NCI-H226 (cell line): ENCODE data around the gene ALDH1A1.

ENCODE experiments used
- DNase-seq: peaks from one replicate; pipeline ENCODE4 v3.0.0-alpha.2; 2015

ALDH1A1 gene

GRCh38 chr9:72978744-72979143 lies 25.9 kb upstream of the ALDH1A1 start:
- DNase-seq: peak; percentile 65

DNA sequence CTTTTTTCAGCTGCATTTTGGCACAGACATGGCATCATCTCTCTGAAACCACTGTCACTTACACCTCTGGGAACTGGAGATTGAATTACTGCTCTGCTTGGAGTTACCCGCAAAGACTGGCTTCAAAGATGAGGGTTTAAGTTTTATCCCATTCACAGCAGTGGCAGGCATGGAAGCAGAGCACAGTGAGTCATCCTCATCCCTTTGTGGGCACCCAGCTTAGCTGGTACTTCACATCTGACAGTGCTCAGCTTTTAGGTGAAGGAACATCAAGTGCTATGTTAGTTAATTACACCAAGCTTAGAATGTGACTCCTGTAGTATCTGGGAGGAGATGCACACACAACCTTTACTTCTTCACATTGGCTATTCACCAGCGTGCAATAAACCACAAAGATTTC lies 24.8 kb upstream of the ALDH1A1 start:
- peak; percentile 29 for DNase-seq

- no peak for DNase-seq
These were observed 21.6 kb upstream of the ALDH1A1 start for GRCh38 chr9:72974501-72974900.

GRCh38 chr9:72972636-72973035 lies 19.8 kb upstream of the ALDH1A1 start:
- DNase-seq: peak; percentile 78

GRCh38 chr9:72971411-72971810 lies 18.6 kb upstream of the ALDH1A1 start:
- no peak for DNase-seq

GRCh38 chr9:72960446-72960845 lies 7.6 kb upstream of the ALDH1A1 start:
- DNase-seq: peak; percentile 12

DNA sequence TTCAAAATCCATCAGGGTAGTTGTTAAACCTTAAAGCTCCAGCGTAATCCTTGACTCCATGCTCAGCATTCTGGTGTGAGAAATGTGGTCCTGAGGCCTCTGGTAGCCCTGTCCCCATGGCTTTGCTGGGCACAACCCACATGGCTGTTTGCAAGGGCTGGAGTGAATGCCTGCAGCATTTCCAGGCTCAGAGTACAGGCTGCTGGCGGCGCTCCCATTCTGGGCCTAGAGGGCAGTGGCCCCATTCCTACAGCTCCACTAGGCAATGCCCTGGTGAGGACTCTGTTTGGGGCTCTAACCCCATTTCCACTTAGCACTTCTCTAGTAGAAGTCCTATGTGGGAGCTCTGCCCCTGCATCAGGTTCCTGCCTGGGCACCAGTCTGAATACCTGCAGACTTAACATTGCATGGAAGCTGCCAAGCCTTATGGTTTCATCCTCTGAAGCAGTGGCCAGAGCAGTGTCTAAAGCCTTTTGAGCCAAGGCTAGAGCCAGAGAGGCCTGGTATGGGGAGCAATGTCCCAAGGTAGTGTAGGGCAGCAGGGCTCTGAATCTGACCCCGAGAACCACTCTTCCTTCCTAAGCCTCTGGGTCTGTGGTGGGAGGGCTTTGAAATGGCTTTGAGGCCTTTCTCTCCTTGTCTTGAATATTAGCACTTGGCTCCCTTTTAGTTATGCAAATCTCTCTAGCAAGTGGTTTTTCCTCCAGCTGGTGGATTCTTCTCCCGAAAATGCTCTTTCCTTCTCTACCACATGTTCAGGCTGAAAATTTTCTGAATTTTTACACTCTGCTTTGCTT lies 5.8 kb upstream of the ALDH1A1 start:
- no peak for DNase-seq

- no peak for DNase-seq
These were observed 2.7 kb upstream of the ALDH1A1 start for GRCh38 chr9:72955571-72955970.

- DNase-seq: no peak
These were observed 2.2 kb upstream of the ALDH1A1 start for GRCh38 chr9:72955126-72955455.

- no peak for DNase-seq
These were observed 1.7 kb upstream of the ALDH1A1 start for GRCh38 chr9:72954431-72955125.

DNA sequence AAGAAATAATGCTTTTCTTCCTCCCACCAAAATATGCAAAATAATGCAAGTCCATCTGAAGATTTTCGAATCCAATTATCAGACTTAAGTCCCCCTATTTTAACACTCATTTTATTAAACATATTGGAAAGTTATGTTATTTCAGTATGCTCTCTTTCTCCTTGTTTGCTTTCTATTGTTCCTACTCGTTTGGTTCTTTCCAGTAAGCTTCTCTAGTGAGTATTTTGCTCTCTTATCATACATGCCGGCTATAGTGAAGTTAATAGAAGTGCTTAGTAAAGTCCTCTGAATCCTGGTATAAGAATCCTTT lies 517 bp downstream of the ALDH1A1 start:
- no peak for DNase-seq

- DNase-seq: no peak
These were observed 1.1 kb downstream of the ALDH1A1 start for GRCh38 chr9:72951520-72952380.

DNA sequence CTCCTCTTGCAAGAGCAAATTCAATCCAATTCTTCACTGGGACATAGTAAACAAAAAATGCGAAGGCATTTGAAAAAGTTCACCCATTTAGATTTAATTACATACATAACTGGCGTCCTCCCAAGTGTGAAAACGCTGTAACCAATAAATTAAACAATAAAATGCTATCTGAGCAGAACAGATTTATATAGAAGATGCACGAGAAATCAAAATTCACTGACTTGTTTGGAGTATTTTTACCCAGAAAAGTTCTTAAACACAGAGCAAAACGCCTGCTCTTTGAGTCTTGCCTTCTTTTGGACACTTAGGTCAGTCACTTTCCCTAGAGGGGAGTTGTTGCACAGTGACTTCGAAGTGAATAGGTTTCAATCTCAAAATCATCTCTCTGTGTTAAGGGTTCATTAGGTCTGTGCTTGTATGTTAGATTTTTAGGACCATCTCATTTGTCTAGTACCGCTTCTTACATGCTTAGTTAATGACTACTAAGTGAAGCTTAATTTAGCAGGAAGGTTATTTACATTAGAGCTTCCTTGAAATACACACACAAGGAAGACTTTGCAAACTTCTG lies 1.9 kb downstream of the ALDH1A1 start:
- DNase-seq: no peak

DNA sequence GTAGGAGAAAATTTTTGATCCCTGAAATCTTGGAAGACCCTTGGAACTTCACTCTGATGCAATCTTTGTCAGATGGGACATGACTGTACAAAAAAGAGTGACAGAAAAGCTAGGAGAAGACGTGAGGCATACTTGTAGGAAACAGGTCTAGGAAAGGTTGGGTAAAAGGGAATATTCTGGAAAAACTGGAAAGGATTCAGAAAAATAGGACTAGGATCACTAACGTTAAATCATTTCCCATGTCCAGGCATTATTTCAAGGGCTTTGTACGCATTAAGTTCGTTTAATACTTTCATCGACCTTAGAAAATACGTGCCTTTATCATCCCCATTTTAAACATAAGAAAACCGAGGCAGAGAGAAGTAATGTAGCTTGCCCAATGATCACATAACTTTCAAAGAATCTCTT lies 2.9 kb downstream of the ALDH1A1 start:
- DNase-seq: no peak

GRCh38 chr9:72949244-72949582 lies 3.6 kb downstream of the ALDH1A1 start:
- no peak for DNase-seq

DNA sequence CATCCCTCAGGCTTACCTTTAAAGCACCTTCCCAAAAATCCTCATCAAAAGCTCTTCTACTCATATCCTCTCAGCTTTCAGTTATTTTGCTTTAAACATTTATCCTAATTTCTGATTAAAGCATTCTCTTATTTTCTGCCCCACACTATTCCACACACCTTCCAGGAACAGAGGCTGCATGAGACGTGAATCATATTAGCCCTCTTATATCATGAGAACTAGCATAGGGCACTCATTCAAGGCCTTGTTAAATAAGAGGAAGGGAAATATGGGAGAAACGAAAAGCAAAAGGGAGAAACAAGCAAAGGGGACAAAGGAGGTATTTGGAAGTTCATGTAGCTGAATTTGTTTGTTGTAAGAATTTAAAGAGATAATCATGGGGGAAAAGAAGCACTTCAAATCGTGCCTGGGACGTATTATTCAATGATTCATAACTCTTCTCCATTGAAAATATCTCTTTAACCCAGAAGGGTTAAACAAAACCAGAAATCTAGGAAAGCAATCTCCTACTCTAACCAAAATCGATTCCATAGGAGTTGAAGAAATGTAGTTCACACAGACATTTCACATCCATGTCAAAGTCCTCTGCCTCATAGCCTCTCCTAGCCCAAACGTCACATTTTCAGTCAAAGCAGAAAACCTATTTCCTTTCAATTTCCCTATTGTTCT lies 4.1 kb downstream of the ALDH1A1 start:
- no peak for DNase-seq

DNA sequence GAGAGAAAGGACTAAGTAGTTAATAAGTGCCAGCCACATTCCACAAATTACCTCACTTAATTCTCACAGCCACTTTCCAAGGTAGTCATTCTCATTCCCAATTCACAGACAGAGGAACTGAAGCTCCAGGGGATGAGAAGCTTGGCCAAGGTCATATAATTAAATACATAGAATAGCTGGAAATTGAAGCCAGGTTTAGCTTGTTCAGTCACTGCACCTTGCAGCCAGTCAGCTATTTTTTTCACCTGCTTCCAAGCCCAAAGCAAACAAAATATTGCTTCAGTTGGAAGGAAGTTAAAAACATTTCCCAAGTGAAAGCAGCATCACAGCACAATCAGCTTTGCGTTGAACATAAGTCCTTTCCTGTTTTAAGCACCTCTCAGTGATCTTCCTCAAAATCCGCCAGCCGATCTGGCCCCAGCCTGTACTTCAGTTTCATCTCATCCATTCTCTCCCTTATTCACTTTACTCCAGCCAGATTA lies 4.8 kb downstream of the ALDH1A1 start:
- no peak for DNase-seq

DNA sequence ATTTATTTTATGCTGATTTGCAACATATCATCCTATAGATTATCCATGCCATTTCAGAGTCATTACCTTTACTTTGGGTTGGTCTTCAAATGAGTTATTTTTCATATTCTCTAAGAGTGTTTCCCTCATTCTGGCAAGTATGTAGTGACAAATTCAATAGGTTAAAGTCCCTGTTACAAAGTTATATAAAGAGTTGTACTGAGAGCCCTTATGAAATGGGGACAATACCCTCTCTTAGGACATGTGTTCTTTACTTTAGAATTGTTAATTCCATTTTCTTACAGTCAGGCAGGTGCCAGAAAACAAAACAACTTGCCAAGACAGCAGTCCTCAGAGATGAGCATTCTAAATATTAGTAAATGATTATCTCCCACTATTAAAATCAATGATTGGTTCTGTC lies 6.0 kb downstream of the ALDH1A1 start:
- DNase-seq: no peak

- DNase-seq: no peak
These were observed 6.5 kb downstream of the ALDH1A1 start for GRCh38 chr9:72946318-72946717.

GRCh38 chr9:72945391-72945790 lies 7.5 kb downstream of the ALDH1A1 start:
- DNase-seq: no peak

DNA sequence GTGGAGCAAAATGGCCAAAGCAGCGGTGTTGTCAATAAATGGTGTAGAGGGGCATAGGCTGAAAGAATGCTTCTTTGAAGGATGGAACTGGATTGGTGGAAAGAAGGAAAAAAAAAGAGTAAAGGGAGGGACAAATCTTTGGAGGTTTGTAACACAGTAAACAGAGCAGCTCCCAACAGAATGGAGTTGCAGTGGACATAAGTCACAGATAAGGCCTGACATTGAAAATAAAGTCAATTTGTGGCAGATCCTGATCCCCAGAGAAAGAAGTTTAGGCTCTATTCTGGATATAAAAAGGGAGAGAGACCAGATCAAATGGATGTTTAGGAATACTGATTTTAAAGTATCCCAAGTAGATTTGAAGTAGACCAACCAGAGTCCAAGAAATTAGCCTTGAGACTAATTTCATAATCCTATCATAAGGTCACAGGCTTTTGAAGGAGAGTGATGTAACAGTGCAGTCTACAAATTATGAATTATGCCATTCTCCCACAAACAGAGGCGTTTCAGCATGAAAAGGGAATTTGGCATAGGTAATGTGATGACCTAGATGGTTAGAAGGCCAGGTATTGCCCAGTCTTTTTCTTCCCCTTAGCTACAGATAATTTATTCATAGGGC lies 8.9 kb downstream of the ALDH1A1 start:
- no peak for DNase-seq

GRCh38 chr9:72942451-72942850 lies 10.4 kb downstream of the ALDH1A1 start:
- no peak for DNase-seq
